Caco-2 (cell line): ENCODE data around the gene ATP7B. TPM values are rescaled to one million over a fixed set of nuclear protein-coding genes. Genes with fewer than 3 reads are reported as not detected.

Experiments used
- BruUV-seq: library from RNA; stranded (reverse); fragments of 400-500 nt; replicated peaks from 2 replicates; lab custom pipeline; 2021; lab: Mats Ljungman, UMichigan
- CTCF ChIA-PET: fragments of 300-600 bp; sonication (Branson Sonifier 250); formaldehyde crosslinking; loops from one replicate; lab custom pipeline; 2022; ENCODE audit warnings: antibody characterized with exemption; lab: Charles Lee
- POLR2A ChIA-PET: fragments of 300-600 bp; sonication (Branson Sonifier 250); formaldehyde crosslinking; loops from one replicate; lab custom pipeline; 2022; ENCODE audit warnings: antibody characterized with exemption; lab: Charles Lee
- DNase-seq, 2 experiments: peaks; one replicate each; pipeline versions ENCODE4 v3.0.0 to v3.0.0-alpha.2; 2020 to 2022
- H3K27me3 ChIP-seq: replicated peaks from 2 replicates; pipeline ENCODE4 v1.6.0; 2011; ENCODE audit warnings: low read length; ENCODE audit not compliant: control insufficient read depth, insufficient read depth
- H3K36me3 ChIP-seq: 2 replicates; pipeline ENCODE4 v1.5.1; 2011; ENCODE audit warnings: low read length; ENCODE audit not compliant: control insufficient read depth, insufficient read depth
- H3K4me1 ChIP-seq: fragments of 250-450 bp; sonication (Bioruptor Pico); 2 replicates; pipeline ENCODE4 v1.5.1; 2020; ENCODE audit warnings: mild to moderate bottlenecking
- H3K4me3 ChIP-seq: 2 replicates; pipeline ENCODE4 v1.5.1; 2011; ENCODE audit warnings: low read depth, mild to moderate bottlenecking, control low read depth, low read length
- H3K9me3 ChIP-seq: fragments of 250-450 bp; sonication (Bioruptor Pico); 2 replicates; pipeline ENCODE4 v1.5.1; 2020; ENCODE audit warnings: mild to moderate bottlenecking, moderate library complexity
- H3K27ac Mint-ChIP-seq: one replicate; pipeline ENCODE4 v1.8.0; 2022; ENCODE audit warnings: mixed read lengths; ENCODE audit not compliant: unreplicated experiment
- H3K27me3 Mint-ChIP-seq: one replicate; pipeline ENCODE4 v1.8.0; 2022; ENCODE audit warnings: mixed read lengths; ENCODE audit not compliant: insufficient read depth, unreplicated experiment
- H3K36me3 Mint-ChIP-seq: one replicate; pipeline ENCODE4 v1.8.0; 2022; ENCODE audit warnings: mild to moderate bottlenecking, mixed read lengths; ENCODE audit not compliant: insufficient read depth, unreplicated experiment
- H3K4me1 Mint-ChIP-seq: one replicate; pipeline ENCODE4 v1.8.0; 2022; ENCODE audit warnings: low read depth, mixed read lengths; ENCODE audit not compliant: unreplicated experiment
- H3K4me3 Mint-ChIP-seq: one replicate; pipeline ENCODE4 v1.8.0; 2022; ENCODE audit warnings: mild to moderate bottlenecking, moderate library complexity, mixed read lengths; ENCODE audit not compliant: unreplicated experiment
- H3K9me3 Mint-ChIP-seq: one replicate; pipeline ENCODE4 v1.8.0; 2022; ENCODE audit warnings: mixed read lengths; ENCODE audit not compliant: unreplicated experiment
- intact Hi-C: fragments of 100-400 bp; cut with micrococcal nuclease; formaldehyde crosslinking; loops from one replicate; pipeline ENCODE4 v1.10.0; 2022; ENCODE audit not compliant: unreplicated experiment
- total RNA-seq: library from RNA; stranded (reverse); gene quantifications from 2 replicates; pipeline ENCODE4 v1.2.3, GENCODE V29; 2022
- TF ChIP-seq, protein P1 (sequence below), 2 experiments: fragments of 200-600 bp in 1 of 2; IDR thresholded peaks; 1 replicate in 1 of 2; 2 replicates in 1 of 2; pipeline versions ENCODE4 v1.5.1 to v1.8.0; 2011 to 2022; ENCODE audit warnings: antibody characterized with exemption in 1 of 2, control low read depth in 1 of 2, inconsistent platforms in 1 of 2, low read depth in 1 of 2, low read length in 1 of 2, mild to moderate bottlenecking in 1 of 2, moderate library complexity in 1 of 2; ENCODE audit not compliant: insufficient read depth in 1 of 2, severe bottlenecking in 1 of 2, unreplicated experiment in 1 of 2

The ATP7B gene
- total RNA-seq, 1 experiment from 2014 or later, result 50.7 TPM

- H3K9me3 ChIP-seq, result no peaks in the 10 kb centered on the region
- ChIA-PET POLR2A (no interaction called here), CTCF (no interaction called here)
- DNase-seq, result no peak
- H3K4me1 ChIP-seq, result peaks cover 14% of the 10 kb centered on the region
- Mint-ChIP-seq H3K36me3 (peaks cover 51% of the 10 kb centered on the region), H3K27ac (no peak overlapping the region), H3K4me3 (no peak overlapping the region), H3K9me3 (peaks cover 51% of the 10 kb centered on the region), H3K4me1 (peaks cover 15% of the 10 kb centered on the region), H3K27me3 (no peaks in the 10 kb centered on the region)
- peaks cover 8% of the 10 kb centered on the region for H3K36me3 ChIP-seq
- H3K4me3 ChIP-seq, result no peak overlapping the region
- TF ChIP-seq, protein P1, sequence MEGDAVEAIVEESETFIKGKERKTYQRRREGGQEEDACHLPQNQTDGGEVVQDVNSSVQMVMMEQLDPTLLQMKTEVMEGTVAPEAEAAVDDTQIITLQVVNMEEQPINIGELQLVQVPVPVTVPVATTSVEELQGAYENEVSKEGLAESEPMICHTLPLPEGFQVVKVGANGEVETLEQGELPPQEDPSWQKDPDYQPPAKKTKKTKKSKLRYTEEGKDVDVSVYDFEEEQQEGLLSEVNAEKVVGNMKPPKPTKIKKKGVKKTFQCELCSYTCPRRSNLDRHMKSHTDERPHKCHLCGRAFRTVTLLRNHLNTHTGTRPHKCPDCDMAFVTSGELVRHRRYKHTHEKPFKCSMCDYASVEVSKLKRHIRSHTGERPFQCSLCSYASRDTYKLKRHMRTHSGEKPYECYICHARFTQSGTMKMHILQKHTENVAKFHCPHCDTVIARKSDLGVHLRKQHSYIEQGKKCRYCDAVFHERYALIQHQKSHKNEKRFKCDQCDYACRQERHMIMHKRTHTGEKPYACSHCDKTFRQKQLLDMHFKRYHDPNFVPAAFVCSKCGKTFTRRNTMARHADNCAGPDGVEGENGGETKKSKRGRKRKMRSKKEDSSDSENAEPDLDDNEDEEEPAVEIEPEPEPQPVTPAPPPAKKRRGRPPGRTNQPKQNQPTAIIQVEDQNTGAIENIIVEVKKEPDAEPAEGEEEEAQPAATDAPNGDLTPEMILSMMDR (IDR thresholded peaks at IDR 0.05; ENCODE audit: insufficient read depth in 1 of 2, low read depth in 1 of 2, low read length in 1 of 2, severe bottlenecking in 1 of 2, unreplicated experiment in 1 of 2), result no peak
- intact Hi-C loops, result no loop called here
- no peaks in the 10 kb centered on the region for H3K27me3 ChIP-seq
- BruUV-seq, result no TSS peak
Measured at GRCh38 chr13:52029569-52029968, 18.3 kb upstream of the ATP7B start.

DNA sequence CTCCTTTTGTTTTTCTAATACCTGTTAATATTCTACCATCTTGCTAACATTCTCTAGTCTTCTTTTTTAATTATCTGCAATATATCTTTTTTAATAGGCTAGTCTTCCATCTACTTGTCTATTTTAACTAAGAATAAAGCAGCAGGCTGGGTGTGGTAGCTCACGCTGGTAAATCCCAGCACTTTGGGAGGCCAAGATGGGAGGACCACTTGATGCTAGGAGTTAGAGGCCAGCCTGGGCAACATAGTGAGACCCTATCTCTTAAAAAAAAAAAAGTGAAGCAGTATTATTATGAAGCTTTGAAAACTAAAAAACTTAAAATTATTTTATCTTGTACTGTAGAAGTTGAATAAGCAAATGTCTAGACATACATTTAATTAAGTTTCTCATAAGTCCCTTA is 16.6 kb upstream of the ATP7B start:
- POLR2A ChIA-PET, result no interaction called here

GRCh38 chr13:52026246-52026626 is 15.0 kb upstream of the ATP7B start:
- H3K27me3 ChIP-seq, result no peaks in the 10 kb centered on the region
- Mint-ChIP-seq H3K4me3 (peak overlapping the region; percentile 4), H3K27ac (peak overlapping the region; percentile 35), H3K4me1 (peaks cover 15% of the 10 kb centered on the region), H3K36me3 (peaks cover 76% of the 10 kb centered on the region), H3K9me3 (peaks cover 51% of the 10 kb centered on the region), H3K27me3 (no peaks in the 10 kb centered on the region)
- no peaks in the 10 kb centered on the region for H3K9me3 ChIP-seq
- POLR2A ChIA-PET, result no interaction called here
- peaks cover 17% of the 10 kb centered on the region for H3K4me1 ChIP-seq
- intact Hi-C loops, result no loop called here
- H3K36me3 ChIP-seq, result peaks cover 10% of the 10 kb centered on the region
- TF ChIP-seq, protein P1 (IDR thresholded peaks at IDR 0.05; ENCODE audit: insufficient read depth in 1 of 2, low read depth in 1 of 2, low read length in 1 of 2, severe bottlenecking in 1 of 2, unreplicated experiment in 1 of 2), result no peak
- no peak overlapping the region for H3K4me3 ChIP-seq
- no TSS peak for BruUV-seq
- CTCF ChIA-PET, result no interaction called here
- DNase-seq, result no peak

More for the DNA sequence above, 16.6 kb upstream of the ATP7B start:
- no TSS peak for BruUV-seq
- peaks cover 15% of the 10 kb centered on the region for H3K4me1 Mint-ChIP-seq
- no peaks in the 10 kb centered on the region for H3K9me3 ChIP-seq
- H3K27me3 Mint-ChIP-seq, result no peaks in the 10 kb centered on the region
- peaks cover 64% of the 10 kb centered on the region for H3K36me3 Mint-ChIP-seq
- DNase-seq, result no peak
- peaks cover 17% of the 10 kb centered on the region for H3K4me1 ChIP-seq
- H3K27ac Mint-ChIP-seq, result no peak overlapping the region
- intact Hi-C loops, result no loop called here
- no peaks in the 10 kb centered on the region for H3K27me3 ChIP-seq
- peaks cover 51% of the 10 kb centered on the region for H3K9me3 Mint-ChIP-seq
- CTCF ChIA-PET, result no interaction called here
- H3K4me3 ChIP-seq, result no peak overlapping the region
- H3K36me3 ChIP-seq, result peaks cover 8% of the 10 kb centered on the region
- TF ChIP-seq, protein P1 (IDR thresholded peaks at IDR 0.05; ENCODE audit: insufficient read depth in 1 of 2, low read depth in 1 of 2, low read length in 1 of 2, severe bottlenecking in 1 of 2, unreplicated experiment in 1 of 2), result no peak
- no peak overlapping the region for H3K4me3 Mint-ChIP-seq
